ENCODE measurements around the gene GBA2. TPM values are rescaled to one million over a fixed set of nuclear protein-coding genes. Genes with fewer than 3 reads are reported as not detected.

Gene GBA2
- total RNA-seq, 2 donors from 2014 or later: 54.2 to 111 TPM

DNA sequence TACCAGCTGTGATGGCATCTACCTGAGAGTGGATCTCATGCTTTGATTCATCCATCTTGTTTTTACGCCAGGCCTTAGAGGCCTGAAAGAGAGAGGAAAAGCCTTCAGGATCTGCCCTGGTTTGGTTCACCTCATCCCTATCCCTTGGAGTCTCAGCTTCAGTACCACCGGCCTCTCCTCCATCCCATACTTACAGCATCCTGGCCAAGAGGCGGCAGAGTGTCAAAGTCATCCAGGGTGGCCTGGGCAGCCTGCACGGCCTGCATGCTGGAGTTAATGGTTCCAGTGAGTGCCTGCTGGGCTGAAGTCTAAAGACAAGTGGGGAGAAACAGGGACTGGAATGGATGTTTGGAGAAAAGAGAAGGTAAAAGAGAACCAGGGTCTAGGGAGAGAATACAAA is 29.5 kb downstream of the GBA2 start:
- no peak overlapping the region for H3K27ac ChIP-seq
- ATAC-seq (no peak), DNase-seq (no peak)
- H3K36me3 ChIP-seq (replicated peaks in 1 of 2; ENCODE audit: insufficient read depth in 1 of 2, low read depth in 2 of 2): peaks cover 18 to 86% of the 10 kb centered on the region in 2 donors
- no peak for TF ChIP-seq POLR2A (IDR thresholded peaks at IDR 0.05)
- TF ChIP-seq, protein P1, sequence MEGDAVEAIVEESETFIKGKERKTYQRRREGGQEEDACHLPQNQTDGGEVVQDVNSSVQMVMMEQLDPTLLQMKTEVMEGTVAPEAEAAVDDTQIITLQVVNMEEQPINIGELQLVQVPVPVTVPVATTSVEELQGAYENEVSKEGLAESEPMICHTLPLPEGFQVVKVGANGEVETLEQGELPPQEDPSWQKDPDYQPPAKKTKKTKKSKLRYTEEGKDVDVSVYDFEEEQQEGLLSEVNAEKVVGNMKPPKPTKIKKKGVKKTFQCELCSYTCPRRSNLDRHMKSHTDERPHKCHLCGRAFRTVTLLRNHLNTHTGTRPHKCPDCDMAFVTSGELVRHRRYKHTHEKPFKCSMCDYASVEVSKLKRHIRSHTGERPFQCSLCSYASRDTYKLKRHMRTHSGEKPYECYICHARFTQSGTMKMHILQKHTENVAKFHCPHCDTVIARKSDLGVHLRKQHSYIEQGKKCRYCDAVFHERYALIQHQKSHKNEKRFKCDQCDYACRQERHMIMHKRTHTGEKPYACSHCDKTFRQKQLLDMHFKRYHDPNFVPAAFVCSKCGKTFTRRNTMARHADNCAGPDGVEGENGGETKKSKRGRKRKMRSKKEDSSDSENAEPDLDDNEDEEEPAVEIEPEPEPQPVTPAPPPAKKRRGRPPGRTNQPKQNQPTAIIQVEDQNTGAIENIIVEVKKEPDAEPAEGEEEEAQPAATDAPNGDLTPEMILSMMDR (IDR thresholded peaks at IDR 0.05): no peak
- no peak overlapping the region for H3K4me3 ChIP-seq
- H3K27me3 ChIP-seq: no peaks in the 10 kb centered on the region
- no peaks in the 10 kb centered on the region for H3K9me3 ChIP-seq
- H3K4me1 ChIP-seq: no peaks in the 10 kb centered on the region
- intact Hi-C loops (cut with DNase I): no loop called here
- 94 to 95% methylated on average over 4 of the region's 4 CpGs for WGBS, 2 donors

DNA sequence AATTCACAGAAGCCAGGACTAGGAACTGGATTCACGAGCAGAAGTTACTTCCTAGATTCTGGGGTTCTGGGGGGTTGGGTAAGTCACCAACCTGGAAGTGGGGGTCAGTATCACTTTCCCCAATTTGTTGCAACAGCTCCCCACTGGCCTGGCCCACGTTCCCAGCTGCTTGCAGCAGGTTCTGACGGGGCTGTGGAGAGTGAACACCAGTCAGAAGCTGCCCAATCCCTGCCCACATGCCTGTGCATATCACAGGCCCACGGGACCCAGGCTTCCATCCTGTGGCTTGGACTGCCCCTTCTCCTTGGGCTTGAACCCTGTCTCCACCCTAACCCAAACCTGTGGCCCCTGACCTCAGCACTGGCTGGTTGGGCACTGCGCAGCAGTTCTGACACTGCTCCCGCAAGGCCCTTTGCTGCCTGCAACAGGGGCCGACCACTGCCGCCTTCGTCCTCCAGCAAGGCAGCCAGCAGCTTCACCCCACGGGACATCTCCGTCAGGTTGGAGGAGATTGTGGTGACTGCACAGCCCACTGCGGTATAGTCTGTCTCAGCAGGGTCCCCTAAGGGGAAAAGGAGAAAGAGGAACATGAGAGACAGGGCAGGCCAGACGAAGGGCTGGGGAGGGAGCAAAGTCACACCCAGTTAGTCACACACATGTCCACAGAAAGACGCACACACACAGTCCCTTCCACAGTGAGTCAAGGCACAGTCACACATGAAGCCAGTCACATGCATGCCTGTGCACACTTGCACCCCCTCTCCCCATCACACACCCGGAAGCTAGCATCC is 30.1 kb downstream of the GBA2 start:
- ATAC-seq: no peak
- intact Hi-C loops (cut with DNase I): no loop called here

DNA sequence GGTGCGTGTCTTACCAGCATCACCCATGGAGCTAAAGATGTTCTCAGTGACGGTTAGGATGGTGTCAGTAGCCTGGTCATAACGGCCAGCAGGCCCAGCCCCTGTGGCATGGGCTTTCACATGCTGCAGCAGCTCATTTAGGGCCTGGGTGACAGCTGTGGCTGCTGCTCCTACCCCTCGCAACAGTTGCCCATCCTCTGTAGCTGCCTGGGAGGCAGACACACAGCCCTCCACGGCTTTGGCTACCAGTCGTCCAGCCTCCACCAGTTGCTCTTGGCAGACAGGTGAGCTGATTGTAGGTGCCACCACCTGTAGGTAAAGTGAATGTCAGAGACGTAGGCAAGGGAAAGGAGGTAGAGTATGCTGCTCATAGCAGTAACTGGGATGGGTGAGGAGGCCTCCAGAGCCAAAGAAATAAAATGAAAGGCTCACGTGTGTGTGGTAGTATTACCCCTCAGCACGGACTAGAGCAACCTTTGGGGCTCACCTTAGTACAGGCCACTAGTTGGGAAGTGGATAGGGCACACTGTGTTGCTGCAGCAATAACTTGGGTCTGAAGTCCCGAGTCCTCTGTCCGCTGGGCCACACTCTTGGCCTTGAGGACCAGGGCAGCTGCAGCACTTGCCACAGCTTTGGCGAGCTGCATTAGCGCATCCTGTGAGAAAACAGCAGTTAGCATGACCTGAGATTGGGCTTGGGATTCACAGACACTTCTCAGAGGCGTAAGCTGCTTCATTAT is 31.7 kb downstream of the GBA2 start:
- no peak for TF ChIP-seq POLR2A (IDR thresholded peaks at IDR 0.05)
- TF ChIP-seq, protein P1 (IDR thresholded peaks at IDR 0.05): no peak
- DNase-seq (no peak), ATAC-seq (no peak)
- Histone ChIP-seq H3K4me3 (no peak overlapping the region), H3K27me3 (no peaks in the 10 kb centered on the region), H3K9me3 (no peaks in the 10 kb centered on the region), H3K4me1 (no peaks in the 10 kb centered on the region), H3K36me3 (replicated peaks in 1 of 2; ENCODE audit: insufficient read depth in 1 of 2, low read depth in 2 of 2) (peaks cover 15 to 86% of the 10 kb centered on the region in 2 donors), H3K27ac (no peak overlapping the region)
- intact Hi-C loops (cut with DNase I): no loop called here
- WGBS, 2 donors: 84 to 92% methylated on average over 10 to 14 of the region's 14 CpGs

More for the DNA sequence above, 30.1 kb downstream of the GBA2 start:
- WGBS, 2 donors: 88 to 93% methylated on average over 10 to 15 of the region's 15 CpGs
- no peak overlapping the region for H3K27ac ChIP-seq
- peaks cover 11 to 86% of the 10 kb centered on the region in 2 donors for H3K36me3 ChIP-seq (replicated peaks in 1 of 2; ENCODE audit: insufficient read depth in 1 of 2, low read depth in 2 of 2)
- H3K27me3 ChIP-seq: no peaks in the 10 kb centered on the region
- H3K9me3 ChIP-seq: no peaks in the 10 kb centered on the region
- TF ChIP-seq, protein P1 (IDR thresholded peaks at IDR 0.05): no peak
- no peak for TF ChIP-seq POLR2A (IDR thresholded peaks at IDR 0.05)
- H3K4me3 ChIP-seq: no peak overlapping the region
- H3K4me1 ChIP-seq: no peaks in the 10 kb centered on the region
- DNase-seq: no peak

DNA sequence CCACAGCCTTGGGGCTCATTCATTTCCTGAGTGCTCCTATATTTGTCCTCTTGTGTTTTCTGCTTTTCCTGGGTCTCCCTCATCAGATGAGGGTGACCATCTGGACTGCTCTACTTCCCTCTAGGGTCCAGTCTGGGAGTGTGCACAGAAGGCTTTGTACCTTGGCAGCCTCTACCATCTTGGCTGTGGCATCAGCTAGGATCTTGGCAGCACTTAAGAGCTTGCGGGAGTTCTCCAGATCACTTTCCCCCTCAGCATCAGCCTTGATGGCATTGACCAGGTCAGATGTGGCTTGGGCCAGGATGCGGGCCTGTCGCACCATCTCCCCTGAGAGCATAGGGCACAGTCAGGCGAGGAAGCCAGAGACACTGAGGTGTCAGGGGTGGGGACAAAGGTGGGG is 32.8 kb downstream of the GBA2 start:
- no peaks in the 10 kb centered on the region for H3K4me1 ChIP-seq
- intact Hi-C loops (cut with DNase I): no loop called here
- peaks cover 23 to 85% of the 10 kb centered on the region in 2 donors for H3K36me3 ChIP-seq (replicated peaks in 1 of 2; ENCODE audit: insufficient read depth in 1 of 2, low read depth in 2 of 2)
- no peaks in the 10 kb centered on the region for H3K27me3 ChIP-seq
- no peak for DNase-seq
- TF ChIP-seq, protein P1 (IDR thresholded peaks at IDR 0.05): peak in 2 of 7 experiments; percentile 9 to 13
- no peak for TF ChIP-seq POLR2A (IDR thresholded peaks at IDR 0.05)
- no peaks in the 10 kb centered on the region for H3K9me3 ChIP-seq
- H3K27ac ChIP-seq: no peak overlapping the region
- no peak for ATAC-seq
- 84 to 88% methylated on average over 4 of the region's 4 CpGs for WGBS, 2 donors
- H3K4me3 ChIP-seq: no peak overlapping the region
